Panc1 (cell line): ENCODE results near the gene GDF11. TPM values are rescaled to one million over a fixed set of nuclear protein-coding genes. Genes with fewer than 3 reads are reported as not detected.

Experiments used
- ATAC-seq: fragments of 200-7000 bp; cut with Tn5 transposase; 2 replicates; pipeline ENCODE4 v1.9.1; 2020; ENCODE audit warnings: mild to moderate bottlenecking, moderate library complexity
- BruUV-seq: library from RNA; stranded (reverse); fragments of 400-500 nt; replicated peaks from 2 replicates; lab custom pipeline; 2021; lab: Mats Ljungman, UMichigan
- CTCF ChIA-PET: fragments of 300-600 bp; sonication (Branson Sonifier 250); formaldehyde crosslinking; loops from one replicate; lab custom pipeline; 2022; ENCODE audit warnings: antibody characterized with exemption; lab: Charles Lee
- POLR2A ChIA-PET: fragments of 300-600 bp; sonication (Branson Sonifier 250); formaldehyde crosslinking; loops from one replicate; lab custom pipeline; 2022; ENCODE audit warnings: antibody characterized with exemption; lab: Charles Lee
- DNase-seq: peaks from one replicate; pipeline ENCODE4 v3.0.0-alpha.2; 2010; ENCODE audit warnings: low read depth, low spot score
- H3K27ac ChIP-seq: 2 replicates; pipeline ENCODE4 v1.5.1; 2011; ENCODE audit warnings: mild to moderate bottlenecking, low read length, inconsistent platforms
- H3K27me3 ChIP-seq: fragments of 200-500 bp; sonication (Bioruptor generic); 2 replicates; pipeline ENCODE4 v1.6.0; 2014; ENCODE audit warnings: low read length, inconsistent platforms; ENCODE audit not compliant: control insufficient read depth, insufficient read depth
- H3K36me3 ChIP-seq: fragments of 200-500 bp; sonication (Bioruptor generic); 2 replicates; pipeline ENCODE4 v1.5.1; 2014; ENCODE audit warnings: inconsistent platforms, mild to moderate bottlenecking, low read length, moderate library complexity; ENCODE audit not compliant: control insufficient read depth, insufficient read depth
- H3K4me1 ChIP-seq: 2 replicates; pipeline ENCODE4 v1.5.1; 2011; ENCODE audit warnings: inconsistent platforms, mild to moderate bottlenecking, low read length, moderate library complexity; ENCODE audit not compliant: control insufficient read depth, insufficient read depth
- H3K4me3 ChIP-seq, 2 experiments: 2 replicates each; pipeline ENCODE4 v1.5.1; 2011 to 2012; ENCODE audit warnings: low read depth in 2 of 2, low read length in 2 of 2, mild to moderate bottlenecking in 2 of 2, inconsistent platforms in 1 of 2, moderate library complexity in 1 of 2
- H3K9me3 ChIP-seq: fragments of 200-500 bp; sonication (Bioruptor generic); 2 replicates; pipeline ENCODE4 v1.5.1; 2014; ENCODE audit warnings: low read depth, mild to moderate bottlenecking, inconsistent platforms, low read length, moderate library complexity; ENCODE audit not compliant: control insufficient read depth, insufficient read depth
- CTCF ChIP-seq: fragments of 450-650 bp; IDR thresholded peaks from 2 replicates; pipeline ENCODE4 v1.5.1; 2017; ENCODE audit warnings: mild to moderate bottlenecking
- POLR2AphosphoS5 ChIP-seq: IDR thresholded peaks from 2 replicates; pipeline ENCODE4 v1.6.1; 2012; ENCODE audit warnings: mild to moderate bottlenecking, low read depth, low read length, moderate library complexity
- REST ChIP-seq, 2 experiments: IDR thresholded peaks; 2 replicates each; pipeline ENCODE4 v1.6.1; 2011 to 2012; ENCODE audit warnings: low read depth in 2 of 2, control low read depth in 1 of 2, low read length in 1 of 2, mild to moderate bottlenecking in 1 of 2, moderate library complexity in 1 of 2; ENCODE audit not compliant: insufficient read depth in 1 of 2
- SIN3A ChIP-seq: IDR thresholded peaks from 2 replicates; pipeline ENCODE4 v1.6.1; 2012; ENCODE audit warnings: low read depth, mild to moderate bottlenecking, low read length, moderate library complexity, borderline replicate concordance; ENCODE audit not compliant: insufficient read depth
- TCF7L2 ChIP-seq: IDR thresholded peaks from 2 replicates; pipeline ENCODE4 v1.6.1; 2011; ENCODE audit warnings: mild to moderate bottlenecking, low read depth, low read length, inconsistent platforms
- in situ Hi-C: cut with HindIII; loops from 2 replicates; pipeline ENCODE4 v1.10.0; 2016; ENCODE audit warnings: low sequenced_read_pairs, low pct_unique_long_range_greater_than_20kb
- intact Hi-C: fragments of 100-400 bp; cut with micrococcal nuclease; formaldehyde crosslinking; loops from one replicate; pipeline ENCODE4 v1.10.0; 2022; ENCODE audit not compliant: unreplicated experiment
- total RNA-seq: library from RNA; stranded (reverse); gene quantifications from one replicate; pipeline ENCODE4 v1.2.1, GENCODE V29; 2021; ENCODE audit not compliant: unreplicated experiment

GDF11 gene
- total RNA-seq, 1 experiment from 2014 or later: 11.8 TPM

GRCh38 chr12:55765736-55766290 lies 22.9 kb downstream of the GDF11 start:
- ChIA-PET CTCF (interaction anchor here (0.6 kb wide), 1 partner anchor 59 kb away, joined by 6 read pairs; no protein-coding TSS in a partner anchor), POLR2A (interaction anchor here (0.9 kb wide), 1 partner anchor 52 kb away, joined by 3 read pairs; the partner anchor contains the start of gene SARNP)
- ATAC-seq (no peak), DNase-seq (no peak)
- intact Hi-C loops: no loop called here
- H3K9me3 ChIP-seq: no peaks in the 10 kb centered on the region
- no peaks in the 10 kb centered on the region for H3K27me3 ChIP-seq
- no peaks in the 10 kb centered on the region for H3K4me1 ChIP-seq
- peaks cover 5% of the 10 kb centered on the region; the same call in 1 of the 2 replicates for H3K36me3 ChIP-seq
- no peak overlapping the region for H3K27ac ChIP-seq
- TF ChIP-seq TCF7L2 (no peak), CTCF (no peak), REST (IDR thresholded peaks at IDR 0.05; ENCODE audit: insufficient read depth in 1 of 2, low read depth in 2 of 2, low read length in 1 of 2) (no peak), POLR2AphosphoS5 (no peak)
- TSS peak; percentile 35 for BruUV-seq
- no peak overlapping the region for H3K4me3 ChIP-seq
- in situ Hi-C loops: no loop called here

- CTCF ChIA-PET: no interaction called here
- no peaks in the 10 kb centered on the region for H3K9me3 ChIP-seq
- H3K27me3 ChIP-seq: no peaks in the 10 kb centered on the region
- H3K36me3 ChIP-seq: peaks cover 7% of the 10 kb centered on the region
- intact Hi-C loops: no loop called here
- H3K27ac ChIP-seq: no peak overlapping the region
- BruUV-seq: no TSS peak
- no peak for TF ChIP-seq POLR2AphosphoS5
- no peak for TF ChIP-seq SIN3A
- no peak for TF ChIP-seq TCF7L2
- no peak for TF ChIP-seq CTCF
- TF ChIP-seq REST (IDR thresholded peaks at IDR 0.05; ENCODE audit: insufficient read depth in 1 of 2, low read depth in 2 of 2, low read length in 1 of 2): no peak
- DNase-seq: no peak
- ATAC-seq: no peak
- in situ Hi-C loops: no loop called here
- no peak overlapping the region for H3K4me3 ChIP-seq
- no peaks in the 10 kb centered on the region for H3K4me1 ChIP-seq
- POLR2A ChIA-PET: no interaction called here
Observed at GRCh38 chr12:55767156-55767555, 24.2 kb downstream of the GDF11 start.
